Neural cell (in vitro differentiated cells): Measurements from ENCODE around the gene SFXN3. TPM values are rescaled to one million over a fixed set of nuclear protein-coding genes. Genes with fewer than 3 reads are reported as not detected.
A peak's percentile ranks its signal among the peaks of the same experiment; 100 is the strongest.

Experiments
- H2AFZ ChIP-seq: fragments of 200-600, 300-800 bp; sonication (generic), shearing (Covaris generic); 2 replicates; pipeline ENCODE4 v1.6.0; 2014; ENCODE audit warnings: low read depth, mild to moderate bottlenecking, antibody characterized with exemption, low read length, moderate library complexity
- H3F3A ChIP-seq: fragments of 200-600 bp; shearing (Covaris generic); 2 replicates; pipeline ENCODE4 v1.6.1; 2016; ENCODE audit warnings: mild to moderate bottlenecking, moderate library complexity, mixed read lengths, antibody characterized with exemption, low read length; ENCODE audit not compliant: insufficient read depth, poor library complexity, severe bottlenecking
- H3K27ac ChIP-seq: fragments of 200-600, 300-800 bp; sonication (generic), shearing (Covaris generic); 2 replicates; pipeline ENCODE4 v1.5.1; 2014; ENCODE audit warnings: mild to moderate bottlenecking, low read length, moderate library complexity
- H3K27me3 ChIP-seq: fragments of 300-800, 200-600 bp; sonication (generic), shearing (Covaris generic); 2 replicates; pipeline ENCODE4 v1.6.0; 2014; ENCODE audit warnings: mild to moderate bottlenecking, low read depth, low read length, moderate library complexity; ENCODE audit not compliant: insufficient read depth
- H3K36me3 ChIP-seq: fragments of 300-800, 200-600 bp; sonication (generic), shearing (Covaris generic); 2 replicates; pipeline ENCODE4 v1.5.1; 2014; ENCODE audit warnings: mild to moderate bottlenecking, antibody characterized with exemption, low read length, moderate library complexity; ENCODE audit not compliant: insufficient read depth
- H3K4me2 ChIP-seq: fragments of 300-800, 200-600 bp; sonication (generic), shearing (Covaris generic); 2 replicates; pipeline ENCODE4 v1.6.0; 2014; ENCODE audit warnings: mild to moderate bottlenecking, low read length
- H3K4me3 ChIP-seq: fragments of 300-800, 200-600 bp; sonication (generic), shearing (Covaris generic); 2 replicates; pipeline ENCODE4 v1.5.1; 2014; ENCODE audit warnings: mild to moderate bottlenecking, low read length, moderate library complexity
- H3K79me2 ChIP-seq: fragments of 200-600 bp; shearing (Covaris generic); replicated peaks from 2 replicates; pipeline ENCODE4 v1.6.0; 2014; ENCODE audit warnings: mild to moderate bottlenecking, low read length, moderate library complexity; ENCODE audit not compliant: insufficient read depth
- H3K9ac ChIP-seq: fragments of 300-800, 200-600 bp; sonication (generic), shearing (Covaris generic); 2 replicates; pipeline ENCODE4 v1.6.1; 2016; ENCODE audit warnings: mild to moderate bottlenecking, low read length, mixed read lengths
- H3K9me2 ChIP-seq: fragments of 200-600 bp; shearing (Covaris generic); 2 replicates; pipeline ENCODE4 v1.6.1; 2016; ENCODE audit warnings: mild to moderate bottlenecking, low read length, mixed read lengths; ENCODE audit not compliant: insufficient read depth
- H3K9me3 ChIP-seq: fragments of 200-600, 300-800 bp; sonication (generic), shearing (Covaris generic); 2 replicates; pipeline ENCODE4 v1.6.1; 2016; ENCODE audit warnings: mild to moderate bottlenecking, mixed run types, low read length, moderate library complexity, mixed read lengths
- H4K20me1 ChIP-seq: fragments of 200-600 bp; shearing (Covaris generic); 2 replicates; pipeline ENCODE4 v1.6.1; 2016; ENCODE audit warnings: mild to moderate bottlenecking, mixed run types; ENCODE audit not compliant: insufficient read depth
- CTCF ChIP-seq: fragments of 450-650 bp; IDR thresholded peaks from 2 replicates; pipeline ENCODE4 v1.5.1; 2014; ENCODE audit warnings: antibody characterized with exemption, mild to moderate bottlenecking, moderate library complexity; ENCODE audit not compliant: poor library complexity, severe bottlenecking
- EP300 ChIP-seq: fragments of 450-650 bp; conservative IDR thresholded peaks from 2 replicates; pipeline ENCODE4 v1.6.1; 2014; ENCODE audit warnings: antibody characterized with exemption, mild to moderate bottlenecking, moderate library complexity; ENCODE audit not compliant: poor library complexity, severe bottlenecking
- EZH2 ChIP-seq: fragments of 200-600, 300-800 bp; shearing (Covaris generic), sonication (generic); IDR thresholded peaks from 2 replicates; pipeline ENCODE4 v1.6.1; 2014; ENCODE audit warnings: antibody characterized with exemption, low read length, borderline replicate concordance, mild to moderate bottlenecking; ENCODE audit not compliant: insufficient read depth, poor library complexity, severe bottlenecking
- MXI1 ChIP-seq: fragments of 450-650 bp; conservative IDR thresholded peaks from 2 replicates; pipeline ENCODE4 v1.6.1; 2014; ENCODE audit warnings: antibody characterized with exemption, mild to moderate bottlenecking; ENCODE audit not compliant: poor library complexity, severe bottlenecking
- POLR2AphosphoS5 ChIP-seq: IDR thresholded peaks from 2 replicates; pipeline ENCODE4 v1.6.1; 2012
- RAD21 ChIP-seq: fragments of 450-650 bp; conservative IDR thresholded peaks from 2 replicates; pipeline ENCODE4 v1.6.1; 2014; ENCODE audit warnings: antibody characterized with exemption, mild to moderate bottlenecking, moderate library complexity
- REST ChIP-seq: IDR thresholded peaks from 2 replicates; pipeline ENCODE4 v1.6.1; 2012; ENCODE audit warnings: borderline replicate concordance
- SMC3 ChIP-seq: fragments of 450-650 bp; conservative IDR thresholded peaks from 2 replicates; pipeline ENCODE4 v1.6.1; 2014; ENCODE audit warnings: antibody characterized with exemption, mild to moderate bottlenecking, moderate library complexity; ENCODE audit not compliant: poor library complexity
- TAF1 ChIP-seq: IDR thresholded peaks from 2 replicates; pipeline ENCODE4 v1.6.1; 2012; ENCODE audit warnings: low read depth
- polyA plus RNA-seq: library from polyadenylated mRNA; depleted of rRNA; stranded (reverse); fragments of >200 nt; gene quantifications from 2 replicates; pipeline ENCODE4 v1.2.3, GENCODE V29; 2014

The SFXN3 gene
- polyA plus RNA-seq, 1 donor from 2014 or later = 52.1 TPM

- H3K9me3 ChIP-seq = no peaks in the 10 kb centered on the region
- no peak overlapping the region for H3K4me2 ChIP-seq
- H3K9me2 ChIP-seq = no peaks in the 10 kb centered on the region
- H2AFZ ChIP-seq = no peak overlapping the region
- no peaks in the 10 kb centered on the region for H4K20me1 ChIP-seq
- peak overlapping the region; percentile 30 for H3K9ac ChIP-seq
- TF ChIP-seq REST = no peak
- TF ChIP-seq SMC3 = peak; percentile 84
- TF ChIP-seq RAD21 = peak; percentile 81
- peak; percentile 85 for TF ChIP-seq CTCF
- peaks cover 10% of the 10 kb centered on the region for H3K27me3 ChIP-seq
- no peaks in the 10 kb centered on the region for H3K79me2 ChIP-seq
- H3K4me3 ChIP-seq = no peak overlapping the region
- no peak overlapping the region for H3K27ac ChIP-seq
- H3F3A ChIP-seq = no peaks in the 10 kb centered on the region
- H3K36me3 ChIP-seq = no peaks in the 10 kb centered on the region
These were observed 36.9 kb upstream of the SFXN3 start for GRCh38 chr10:100993986-100994708.

GRCh38 chr10:100995181-100995580, 35.9 kb upstream of the SFXN3 start:
- Histone ChIP-seq H3K4me3 (no peak overlapping the region), H4K20me1 (no peaks in the 10 kb centered on the region), H2AFZ (no peak overlapping the region), H3K27ac (no peak overlapping the region), H3K79me2 (peaks cover 4% of the 10 kb centered on the region), H3K4me2 (no peak overlapping the region), H3K9me3 (no peaks in the 10 kb centered on the region), H3K36me3 (no peaks in the 10 kb centered on the region), H3K9me2 (no peaks in the 10 kb centered on the region), H3K27me3 (peaks cover 10% of the 10 kb centered on the region), H3K9ac (no peak overlapping the region), H3F3A (no peaks in the 10 kb centered on the region)
- TF ChIP-seq MXI1 (no peak), SMC3 (no peak), EP300 (no peak), POLR2AphosphoS5 (no peak), TAF1 (no peak), EZH2 (no peak), CTCF (no peak), RAD21 (no peak), REST (no peak)
